CD4-positive, alpha-beta T cell treated with Interleukin-21 for 1 hour (primary cell): ENCODE measurements around the gene NABP1.
A peak's percentile ranks its signal among the peaks of the same experiment; 100 is the strongest.
"Not testable (repeated sequence)": the region's sequence is repeated elsewhere in the genome, so short reads cannot be mapped to it uniquely, and the experiment has no call there.

Experiments
- DNase-seq: peaks from one replicate; pipeline ENCODE4 v3.0.0-alpha.2; 2020

NABP1 gene

GRCh38 chr2:191677646-191678436 lies at the start of gene NABP1:
Gene NABP1, plus strand, starts transcription at chr2:191678136. Its CDS starts 479 bp downstream, at chr2:191678615.
- peak; percentile 98 for DNase-seq

GRCh38 chr2:191629001-191629453 lies 48.9 kb upstream of the NABP1 start:
- peak; percentile 49 for DNase-seq

- DNase-seq, result no peak
Measured at GRCh38 chr2:191629976-191630712, 47.8 kb upstream of the NABP1 start.

GRCh38 chr2:191631754-191632153 lies 46.2 kb upstream of the NABP1 start:
- no peak for DNase-seq

GRCh38 chr2:191632426-191632825 lies 45.5 kb upstream of the NABP1 start:
- DNase-seq, result no peak

- no peak for DNase-seq
Measured at GRCh38 chr2:191634791-191635190, 43.1 kb upstream of the NABP1 start.

- no peak for DNase-seq
Measured at GRCh38 chr2:191635333-191636234, 42.4 kb upstream of the NABP1 start.

GRCh38 chr2:191636235-191636543 lies 41.7 kb upstream of the NABP1 start:
- DNase-seq, result no peak

- DNase-seq, result no peak
Measured at GRCh38 chr2:191636586-191636985, 41.4 kb upstream of the NABP1 start.

GRCh38 chr2:191637182-191638078 lies 40.5 kb upstream of the NABP1 start:
- DNase-seq, result peak; percentile 66

- no peak for DNase-seq
Measured at GRCh38 chr2:191638079-191638801, 39.7 kb upstream of the NABP1 start.

- DNase-seq, result no peak
Measured at GRCh38 chr2:191638802-191639172, 39.1 kb upstream of the NABP1 start.

- DNase-seq, result no peak
Measured at GRCh38 chr2:191641609-191642008, 36.3 kb upstream of the NABP1 start.

- DNase-seq, result no peak
Measured at GRCh38 chr2:191642541-191642940, 35.4 kb upstream of the NABP1 start.

GRCh38 chr2:191643429-191643828 lies 34.5 kb upstream of the NABP1 start:
- no peak for DNase-seq

- not testable (repeated sequence) for DNase-seq
Measured at GRCh38 chr2:191644613-191645012, 33.3 kb upstream of the NABP1 start.

GRCh38 chr2:191645032-191645431 lies 32.9 kb upstream of the NABP1 start:
- DNase-seq, result no peak

- no peak for DNase-seq
Measured at GRCh38 chr2:191645434-191646162, 32.3 kb upstream of the NABP1 start.

- no peak for DNase-seq
Measured at GRCh38 chr2:191646163-191646902, 31.6 kb upstream of the NABP1 start.

GRCh38 chr2:191649519-191649918 lies 28.4 kb upstream of the NABP1 start:
- DNase-seq, result no peak
